HepG2 (cell line): ENCODE measurements around the gene CNNM1. TPM values are rescaled to one million over a fixed set of nuclear protein-coding genes. Genes with fewer than 3 reads are reported as not detected.

ENCODE experiments used
- ATAC-seq: fragments of 200-7000 bp; cut with Tn5 transposase; 3 replicates; pipeline ENCODE4 v1.9.1; 2020; ENCODE audit warnings: mild to moderate bottlenecking, moderate library complexity
- BruUV-seq: library from RNA; stranded (reverse); fragments of 400-500 nt; replicated peaks from 2 replicates; lab custom pipeline; 2021; lab: Mats Ljungman, UMichigan
- CTCF ChIA-PET: fragments of 300-600 bp; formaldehyde crosslinking; extraction: SDS; loops from one replicate; lab custom pipeline; 2021; ENCODE audit warnings: low total read pairs, inconsistent platforms, low intra/inter-chr PET ratio; lab: Yijun Ruan, JAX
- POLR2A ChIA-PET: fragments of 350-600 bp; sonication (Branson Sonifier 250); formaldehyde crosslinking; loops from one replicate; lab custom pipeline; 2020; ENCODE audit warnings: antibody characterized with exemption, inconsistent platforms; lab: Yijun Ruan, JAX
- DNase-seq: peaks from one replicate; pipeline ENCODE4 v3.0.0-alpha.2; 2015; ENCODE audit warnings: low spot score
- FAIRE-seq: peaks from 3 replicates; lab custom pipeline; 2011; peaks lifted over from hg19 to GRCh38; lab: Jason Lieb, UNC
- H2AFZ ChIP-seq: one replicate; pipeline ENCODE4 v1.6.1; 2011; ENCODE audit warnings: low read length, inconsistent platforms
- H3K27ac ChIP-seq: fragments of 300-600 bp; 3 replicates; pipeline ENCODE4 v1.8.0; 2011; ENCODE audit warnings: mixed run types, mild to moderate bottlenecking, mixed read lengths, low read length, inconsistent platforms; ENCODE audit not compliant: insufficient read depth; ENCODE audit errors: extremely low read length
- H3K27me3 ChIP-seq, 2 experiments: fragments of 200-600 bp in 1 of 2; 2 replicates in 1 of 2; 3 replicates in 1 of 2; pipeline versions ENCODE4 v1.6.0 to v1.8.0; 2011; ENCODE audit warnings: low read length in 2 of 2, mild to moderate bottlenecking in 2 of 2, moderate library complexity in 2 of 2, inconsistent platforms in 1 of 2; ENCODE audit not compliant: insufficient read depth in 2 of 2, control insufficient read depth in 1 of 2
- H3K36me3 ChIP-seq, 2 experiments: fragments of 200-600 bp in 1 of 2; replicated peaks in 1 of 2; 2 replicates in 1 of 2; 3 replicates in 1 of 2; pipeline versions ENCODE4 v1.5.1 to v1.8.0; 2011; ENCODE audit warnings: low read length in 2 of 2, inconsistent platforms in 1 of 2; ENCODE audit not compliant: insufficient read depth in 2 of 2, control insufficient read depth in 1 of 2
- H3K4me1 ChIP-seq: 2 replicates; pipeline ENCODE4 v1.5.1; 2012; ENCODE audit warnings: low read length, inconsistent platforms; ENCODE audit not compliant: insufficient read depth
- H3K4me2 ChIP-seq: 2 replicates; pipeline ENCODE4 v1.6.0; 2011; ENCODE audit warnings: low read depth, low read length, inconsistent platforms
- H3K4me3 ChIP-seq, 3 experiments: fragments of 200-600 bp in 1 of 3; sonication (generic), shearing (Covaris generic) in 1 of 3; replicated peaks in 1 of 3; 2 replicates each; pipeline ENCODE4 v1.5.1; 2011 to 2016; ENCODE audit warnings: low read length in 3 of 3, inconsistent platforms in 2 of 3, low read depth in 2 of 3, mild to moderate bottlenecking in 2 of 3, control low read depth in 1 of 3, mixed read lengths in 1 of 3; ENCODE audit not compliant: insufficient read depth in 1 of 3
- H3K79me2 ChIP-seq: one replicate; pipeline ENCODE4 v1.6.1; 2011; ENCODE audit warnings: low read length, inconsistent platforms; ENCODE audit not compliant: insufficient read depth
- H3K9ac ChIP-seq: 2 replicates; pipeline ENCODE4 v1.6.0; 2011; ENCODE audit warnings: mild to moderate bottlenecking, low read depth, low read length, inconsistent platforms; ENCODE audit not compliant: insufficient read depth
- H3K9me3 ChIP-seq: 2 replicates; pipeline ENCODE4 v1.5.1; 2012; ENCODE audit warnings: mild to moderate bottlenecking, low read length
- H4K20me1 ChIP-seq: 2 replicates; pipeline ENCODE4 v1.6.0; 2011; ENCODE audit warnings: inconsistent platforms, mild to moderate bottlenecking, low read length, moderate library complexity; ENCODE audit not compliant: insufficient read depth
- CCAR2 ChIP-seq: fragments of 200-400 bp; formaldehyde crosslinking; optimal IDR thresholded peaks from 2 replicates; pipeline ENCODE3; 2018; ENCODE audit warnings: low read depth, mild to moderate bottlenecking, low read length, moderate library complexity
- HES4 ChIP-seq: sonication (generic); formaldehyde crosslinking; IDR thresholded peaks from 2 replicates; pipeline ENCODE4 v1.9.0; 2021; ENCODE audit warnings: mild to moderate bottlenecking, missing genetic modification reagents, borderline replicate concordance
- JUN ChIP-seq: sonication (generic); formaldehyde crosslinking; IDR thresholded peaks from 2 replicates; pipeline ENCODE4 v1.4.0; 2020; ENCODE audit warnings: mild to moderate bottlenecking, missing genetic modification reagents
- MAFK ChIP-seq, 2 experiments: IDR thresholded peaks in 1 of 2; conservative IDR thresholded peaks in 1 of 2; 2 replicates each; pipeline ENCODE4 v1.6.1; 2011; ENCODE audit warnings: improper control_type of control experiment in 2 of 2, low read length in 2 of 2
- NFYB ChIP-seq: sonication (generic); formaldehyde crosslinking; IDR thresholded peaks from 2 replicates; pipeline ENCODE4 v1.4.0; 2020; ENCODE audit warnings: missing genetic modification reagents
- PAX8 ChIP-seq: sonication (generic); formaldehyde crosslinking; IDR thresholded peaks from 2 replicates; pipeline ENCODE4 v1.8.0; 2022; ENCODE audit warnings: mild to moderate bottlenecking, missing genetic modification reagents, borderline replicate concordance
- SMC3 ChIP-seq: IDR thresholded peaks from 2 replicates; pipeline ENCODE4 v1.6.1; 2011; ENCODE audit warnings: low read length, improper control_type of control experiment
- SPEN ChIP-seq: sonication (generic); formaldehyde crosslinking; IDR thresholded peaks from 2 replicates; pipeline ENCODE4 v1.5.1; 2020; ENCODE audit warnings: low read depth, mild to moderate bottlenecking, missing genetic modification reagents
- WIZ ChIP-seq: sonication (generic); formaldehyde crosslinking; IDR thresholded peaks from 2 replicates; pipeline ENCODE4 v1.5.1; 2020; ENCODE audit warnings: mild to moderate bottlenecking, missing genetic modification reagents
- ZBTB33 ChIP-seq: sonication (generic); formaldehyde crosslinking; IDR thresholded peaks from 2 replicates; pipeline ENCODE4 v1.4.0; 2020; ENCODE audit warnings: missing genetic modification reagents
- ZNF121 ChIP-seq: sonication (generic); formaldehyde crosslinking; IDR thresholded peaks from 2 replicates; pipeline ENCODE4 v1.5.0; 2020; ENCODE audit warnings: mild to moderate bottlenecking, missing genetic modification reagents
- ZNF160 ChIP-seq: sonication (generic); formaldehyde crosslinking; IDR thresholded peaks from 2 replicates; pipeline ENCODE4 v1.8.0; 2022; ENCODE audit warnings: mild to moderate bottlenecking, inconsistent platforms, missing genetic modification reagents
- ZNF17 ChIP-seq: sonication (generic); formaldehyde crosslinking; IDR thresholded peaks from 2 replicates; pipeline ENCODE4 v1.5.0; 2020; ENCODE audit warnings: mild to moderate bottlenecking, missing genetic modification reagents
- ZNF234 ChIP-seq: sonication (generic); formaldehyde crosslinking; conservative IDR thresholded peaks from 2 replicates; pipeline ENCODE4 v1.5.1; 2020; ENCODE audit warnings: mild to moderate bottlenecking, missing genetic modification reagents
- ZNF326 ChIP-seq: sonication (generic); formaldehyde crosslinking; IDR thresholded peaks from 2 replicates; pipeline ENCODE4 v1.4.0; 2020; ENCODE audit warnings: missing genetic modification reagents, borderline replicate concordance
- ZNF777 ChIP-seq: sonication (generic); formaldehyde crosslinking; IDR thresholded peaks from 2 replicates; pipeline ENCODE4 v1.4.0; 2020; ENCODE audit warnings: missing genetic modification reagents
- ZSCAN31 ChIP-seq: sonication (generic); formaldehyde crosslinking; IDR thresholded peaks from 2 replicates; pipeline ENCODE4 v1.5.0; 2020; ENCODE audit warnings: low read depth, mild to moderate bottlenecking, missing genetic modification reagents
- WGBS: methylation state at CpG from one replicate; pipeline ENCODE4 v1.1.6; 2017; ENCODE audit warnings: low lambda C conversion rate; 5-methylcytosine and 5-hydroxymethylcytosine counted together
- in situ Hi-C: cut with HindIII; loops from 2 replicates; pipeline ENCODE4 v1.10.0; 2017; ENCODE audit warnings: low pct_unique_long_range_greater_than_20kb; ENCODE audit not compliant: extremely low pct_ligation_motif_present
- intact Hi-C: fragments of 100-400 bp; cut with micrococcal nuclease; formaldehyde crosslinking; loops from one replicate; pipeline ENCODE4 v1.10.0; 2022; ENCODE audit not compliant: unreplicated experiment
- polyA plus RNA-seq, 8 experiments: library from polyadenylated mRNA; depleted of rRNA in 3 of 8; stranded (reverse) in 7 of 8; unstranded in 1 of 8; fragments of >200 nt; fragmentation: Illumina TruSeq in 4 of 8; extraction: Trizol in 4 of 8; gene quantifications; 2 replicates each; pipeline versions ENCODE4 v1.2.1 to v1.2.3, GENCODE V29; 2011 to 2016; ENCODE audit warnings: low read depth in 4 of 8, missing spikeins in 1 of 8, mixed read lengths in 1 of 8; ENCODE audit not compliant: insufficient read depth in 1 of 8
- total RNA-seq, 5 experiments: library from RNA; depleted of rRNA; stranded (reverse); fragments of >200 nt; fragmentation: Illumina TruSeq; extraction: Trizol; gene quantifications; 2 replicates each; pipeline ENCODE4 v1.2.3, GENCODE V29; 2016; ENCODE audit warnings: low read depth in 1 of 5
- TF ChIP-seq, protein P1 (sequence below): sonication (generic); formaldehyde crosslinking; IDR thresholded peaks from 2 replicates; pipeline ENCODE4 v1.8.1; 2023; ENCODE audit warnings: mild to moderate bottlenecking, missing genetic modification reagents

Gene CNNM1
- total and polyA plus RNA-seq, 2 of the 13 experiments (the other 11 are each of a cell fraction or from before 2014, with no cell fraction given), result 4.3 to 9.6 TPM

- Histone ChIP-seq H3K27me3 (no peaks in the 10 kb centered on the region), H3K9ac (no peak overlapping the region), H2AFZ (no peak overlapping the region), H3K4me3 (no peak overlapping the region), H3K79me2 (peaks cover 2% of the 10 kb centered on the region), H3K36me3 (no peaks in the 10 kb centered on the region), H3K4me2 (no peak overlapping the region), H3K27ac (no peak overlapping the region), H3K4me1 (peaks cover 20% of the 10 kb centered on the region), H3K9me3 (no peaks in the 10 kb centered on the region), H4K20me1 (no peaks in the 10 kb centered on the region)
- CTCF ChIA-PET, result no interaction called here
- WGBS, result 64% methylated on average over 2 of the region's 3 CpGs
- DNase-seq (no peak), ATAC-seq (no peak), FAIRE-seq (no peak)
- TF ChIP-seq ZNF326 (CRISPR knock-in tag), result no peak
- TF ChIP-seq MAFK (conservative IDR thresholded peaks at IDR 0.05 in 1 of 2, IDR thresholded peaks at IDR 0.05 in 1 of 2; ENCODE audit: low read length in 2 of 2), result peak; percentile 20 to 55; a peak in 2 of 4 replicates
- BruUV-seq, result no TSS peak
- intact Hi-C loops, result no loop called here
- POLR2A ChIA-PET, result interaction anchor here (1.6 kb wide), 1 partner anchor 10 kb away, joined by 4 read pairs; the partner anchor contains the start of gene CNNM1
- in situ Hi-C loops, result no loop called here
Measured at GRCh38 chr10:99339563-99340047, 10.4 kb downstream of the CNNM1 start.

GRCh38 chr10:99340650-99341049, 11.5 kb downstream of the CNNM1 start:
- Histone ChIP-seq H3K4me1 (peaks cover 20% of the 10 kb centered on the region), H3K4me3 (no peak overlapping the region), H3K4me2 (no peak overlapping the region), H3K27ac (no peak overlapping the region), H3K36me3 (no peaks in the 10 kb centered on the region), H4K20me1 (no peaks in the 10 kb centered on the region), H3K9me3 (no peaks in the 10 kb centered on the region), H3K27me3 (no peaks in the 10 kb centered on the region), H3K79me2 (no peaks in the 10 kb centered on the region), H2AFZ (no peak overlapping the region), H3K9ac (no peak overlapping the region)
- intact Hi-C loops (no loop called here), in situ Hi-C loops (no loop called here)
- BruUV-seq, result no TSS peak
- 78% methylated on average over 3 of the region's 3 CpGs for WGBS
- CTCF ChIA-PET, result no interaction called here
- DNase-seq (no peak), ATAC-seq (no peak), FAIRE-seq (no peak)
- POLR2A ChIA-PET, result no interaction called here
- TF ChIP-seq ZNF160 (CRISPR knock-in tag) (no peak), SPEN (CRISPR knock-in tag) (no peak), ZNF777 (CRISPR knock-in tag) (no peak), CCAR2 (no peak), HES4 (CRISPR knock-in tag) (no peak), ZNF17 (CRISPR knock-in tag) (no peak), ZNF234 (no peak), ZNF121 (no peak), ZSCAN31 (CRISPR knock-in tag) (no peak), NFYB (CRISPR knock-in tag) (no peak), WIZ (CRISPR knock-in tag) (no peak), ZBTB33 (no peak), SMC3 (no peak), PAX8 (CRISPR knock-in tag) (no peak), JUN (CRISPR knock-in tag) (no peak)
- TF ChIP-seq, protein P1, sequence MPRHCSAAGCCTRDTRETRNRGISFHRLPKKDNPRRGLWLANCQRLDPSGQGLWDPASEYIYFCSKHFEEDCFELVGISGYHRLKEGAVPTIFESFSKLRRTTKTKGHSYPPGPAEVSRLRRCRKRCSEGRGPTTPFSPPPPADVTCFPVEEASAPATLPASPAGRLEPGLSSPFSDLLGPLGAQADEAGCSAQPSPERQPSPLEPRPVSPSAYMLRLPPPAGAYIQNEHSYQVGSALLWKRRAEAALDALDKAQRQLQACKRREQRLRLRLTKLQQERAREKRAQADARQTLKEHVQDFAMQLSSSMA (CRISPR knock-in tag), result no peak
